ENCODE results near the gene CSF3R. TPM values are rescaled to one million over a fixed set of nuclear protein-coding genes. Genes with fewer than 3 reads are reported as not detected.

Gene CSF3R
- total RNA-seq, 1 experiment from 2014 or later: not detected

DNA sequence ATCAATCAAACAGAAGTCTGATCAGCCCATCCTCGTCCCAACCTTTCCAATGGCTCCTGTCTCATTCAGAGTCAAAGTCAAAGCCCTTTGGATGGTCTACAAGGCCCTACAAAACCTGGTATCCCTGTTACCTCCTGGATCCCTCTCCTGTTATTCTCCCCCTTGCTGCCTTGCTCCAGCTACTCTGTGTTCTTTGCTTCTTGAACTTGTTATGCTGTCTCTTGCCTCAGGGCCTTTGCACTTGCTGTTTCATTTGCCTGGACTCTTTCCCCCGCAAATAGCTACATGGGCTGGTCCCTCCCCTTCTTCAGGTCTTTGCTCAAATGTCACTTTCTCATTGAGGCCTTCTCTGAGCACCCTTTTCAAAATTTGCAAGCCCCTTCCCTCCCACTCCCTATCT, 1.4 kb upstream of the CSF3R start:
- Histone ChIP-seq H2AK5ac (ENCODE audit: insufficient read length, low read length) (no peak overlapping the region), H3K56ac (ENCODE audit: insufficient read length, low read depth, low read length) (no peak overlapping the region), H3K79me1 (ENCODE audit: insufficient read depth, low read depth, low read length, poor library complexity, severe bottlenecking) (no peaks in the 10 kb centered on the region), H4K91ac (ENCODE audit: insufficient read length, low read depth, low read length) (no peak overlapping the region), H2BK20ac (ENCODE audit: low read depth, low read length, poor library complexity, severe bottlenecking) (no peak overlapping the region), H4K20me1 (ENCODE audit: control insufficient read depth, insufficient read depth, insufficient read length) (no peaks in the 10 kb centered on the region), H3K23ac (ENCODE audit: insufficient read length, low read depth, low read length) (no peak overlapping the region), H3T11ph (ENCODE audit: low read length) (no peak overlapping the region), H4K8ac (replicated peaks; ENCODE audit: insufficient read length, low read depth, low read length) (no peak overlapping the region), H3K27ac (ENCODE audit: insufficient read length, low read depth, low read length) (no peak overlapping the region), H2BK120ac (ENCODE audit: low read depth, low read length, poor library complexity, severe bottlenecking) (no peak overlapping the region), H3K9me3 (ENCODE audit: control insufficient read depth, low read depth, low read length) (no peaks in the 10 kb centered on the region), H3K14ac (ENCODE audit: insufficient read depth, low read length) (no peak overlapping the region), H2BK12ac (ENCODE audit: insufficient read length, low read depth, low read length) (no peak overlapping the region), H4K5ac (ENCODE audit: insufficient read length, low read depth, low read length) (no peak overlapping the region), H2BK15ac (ENCODE audit: low read depth, low read length) (no peak overlapping the region), H3K9ac (ENCODE audit: extremely low read depth, insufficient read length, low read length) (no peak overlapping the region), H2AFZ (ENCODE audit: low read length) (no peak overlapping the region), H3K18ac (ENCODE audit: insufficient read length, low read depth, low read length) (no peak overlapping the region), H3K79me2 (ENCODE audit: insufficient read depth, low read length) (no peaks in the 10 kb centered on the region), H3K4ac (ENCODE audit: low read depth, low read length) (no peak overlapping the region), H3K23me2 (ENCODE audit: insufficient read length, low read depth, low read length, poor library complexity, severe bottlenecking) (no peaks in the 10 kb centered on the region), H3K4me1 (ENCODE audit: insufficient read depth, low read length) (no peaks in the 10 kb centered on the region; the same call in 1 of the 2 replicates), H3K4me2 (ENCODE audit: insufficient read depth, insufficient read length, low read length) (no peak overlapping the region), H2BK5ac (ENCODE audit: insufficient read length, low read length) (no peak overlapping the region), H3K27me3 (ENCODE audit: insufficient read depth, low read length) (no peaks in the 10 kb centered on the region)
- Mint-ChIP-seq H3K27me3 (ENCODE audit: low read depth) (peaks cover 41% of the 10 kb centered on the region), H3K27ac (no peak overlapping the region), H3K4me3 (no peak overlapping the region), H3K36me3 (ENCODE audit: insufficient read depth in 1 of 3, low read depth in 3 of 3) (no peaks in the 10 kb centered on the region), H3K4me1 (peaks cover 13 to 14% of the 10 kb centered on the region in 2 experiments), H3K9me3 (peaks cover 0 to 8% of the 10 kb centered on the region in 2 experiments; a peak in 3 of 5 replicates)
- no peak for DNase-seq
- no CpG with 5 or more reads among the region's 2 CpGs for WGBS (ENCODE audit: extremely low coverage, insufficient read length, low lambda C conversion rate)
- TF ChIP-seq, protein P1, sequence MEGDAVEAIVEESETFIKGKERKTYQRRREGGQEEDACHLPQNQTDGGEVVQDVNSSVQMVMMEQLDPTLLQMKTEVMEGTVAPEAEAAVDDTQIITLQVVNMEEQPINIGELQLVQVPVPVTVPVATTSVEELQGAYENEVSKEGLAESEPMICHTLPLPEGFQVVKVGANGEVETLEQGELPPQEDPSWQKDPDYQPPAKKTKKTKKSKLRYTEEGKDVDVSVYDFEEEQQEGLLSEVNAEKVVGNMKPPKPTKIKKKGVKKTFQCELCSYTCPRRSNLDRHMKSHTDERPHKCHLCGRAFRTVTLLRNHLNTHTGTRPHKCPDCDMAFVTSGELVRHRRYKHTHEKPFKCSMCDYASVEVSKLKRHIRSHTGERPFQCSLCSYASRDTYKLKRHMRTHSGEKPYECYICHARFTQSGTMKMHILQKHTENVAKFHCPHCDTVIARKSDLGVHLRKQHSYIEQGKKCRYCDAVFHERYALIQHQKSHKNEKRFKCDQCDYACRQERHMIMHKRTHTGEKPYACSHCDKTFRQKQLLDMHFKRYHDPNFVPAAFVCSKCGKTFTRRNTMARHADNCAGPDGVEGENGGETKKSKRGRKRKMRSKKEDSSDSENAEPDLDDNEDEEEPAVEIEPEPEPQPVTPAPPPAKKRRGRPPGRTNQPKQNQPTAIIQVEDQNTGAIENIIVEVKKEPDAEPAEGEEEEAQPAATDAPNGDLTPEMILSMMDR (conservative IDR thresholded peaks at IDR 0.05): no peak

Measured in H9 (cell line).